ENCODE measurements around the gene RBM47.
A peak's percentile ranks its signal among the peaks of the same experiment; 100 is the strongest.
"Not testable (repeated sequence)": the region's sequence is repeated elsewhere in the genome, so short reads cannot be mapped to it uniquely, and the experiment has no call there.

The RBM47 gene

DNA sequence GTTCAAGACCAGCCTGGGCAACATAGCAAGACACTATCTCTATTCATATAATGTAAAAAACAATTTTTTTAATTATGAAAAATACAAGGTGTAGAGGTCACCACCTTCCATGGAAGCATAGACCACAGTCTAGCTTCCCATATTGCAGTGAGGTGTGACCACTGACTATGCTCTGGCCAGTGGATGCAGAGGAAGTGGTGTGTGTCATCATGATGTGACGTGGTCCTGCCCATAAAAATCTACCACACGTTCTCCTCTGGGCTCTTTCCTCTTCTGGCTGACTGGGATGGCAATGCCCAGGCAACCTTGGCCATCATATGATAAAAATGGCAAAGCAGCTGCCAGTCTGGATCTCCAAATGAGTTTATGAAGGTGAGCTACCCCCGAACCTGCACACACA is 65.7 kb downstream of the RBM47 start:
- DNase-seq (ENCODE audit: low spot score): peak; percentile 80
- peak; percentile 87 for FAIRE-seq

DNA sequence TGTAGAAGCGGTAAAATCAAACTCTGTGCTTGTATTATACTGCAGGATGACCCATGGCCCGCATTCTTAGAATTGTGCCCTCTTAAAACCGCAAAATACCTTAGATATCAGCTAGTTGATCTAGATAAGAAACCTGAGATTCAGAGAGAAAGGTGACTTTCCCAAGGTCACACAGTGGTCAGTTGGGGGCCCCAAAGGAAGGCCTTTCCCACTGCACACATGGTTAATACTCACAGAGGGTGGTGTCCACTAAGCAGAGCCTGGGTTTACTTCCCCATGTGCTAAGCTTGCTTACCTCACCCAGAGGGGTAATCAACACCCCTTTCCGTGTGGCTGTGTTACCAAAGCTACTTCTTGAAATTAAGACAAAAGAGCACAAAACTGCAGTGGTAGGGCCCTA is 66.3 kb downstream of the RBM47 start:
- peak; percentile 45 for DNase-seq (ENCODE audit: low spot score)

DNA sequence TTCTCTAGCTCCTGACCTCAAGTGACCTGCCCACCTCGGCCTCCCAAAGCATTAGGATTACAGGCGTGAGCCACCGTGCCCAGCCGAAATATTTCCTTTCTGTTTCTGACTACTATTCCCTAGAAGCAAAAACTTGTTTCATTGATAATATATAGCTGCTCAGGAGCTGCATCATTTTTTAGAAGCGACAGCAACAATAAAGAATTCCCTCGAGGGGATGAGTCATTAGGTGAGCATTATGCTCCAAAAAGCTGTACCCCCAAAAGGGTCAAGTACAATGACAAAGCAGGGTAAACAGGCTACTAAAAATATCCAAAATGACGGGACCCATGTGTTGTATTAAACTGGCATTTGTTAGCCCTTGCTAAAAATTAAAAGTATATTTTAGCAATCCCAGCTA is 67.0 kb downstream of the RBM47 start:
- DNase-seq (ENCODE audit: low spot score): no peak
- FAIRE-seq: no peak

More for the DNA sequence above, 66.3 kb downstream of the RBM47 start:
- no peak for FAIRE-seq

DNA sequence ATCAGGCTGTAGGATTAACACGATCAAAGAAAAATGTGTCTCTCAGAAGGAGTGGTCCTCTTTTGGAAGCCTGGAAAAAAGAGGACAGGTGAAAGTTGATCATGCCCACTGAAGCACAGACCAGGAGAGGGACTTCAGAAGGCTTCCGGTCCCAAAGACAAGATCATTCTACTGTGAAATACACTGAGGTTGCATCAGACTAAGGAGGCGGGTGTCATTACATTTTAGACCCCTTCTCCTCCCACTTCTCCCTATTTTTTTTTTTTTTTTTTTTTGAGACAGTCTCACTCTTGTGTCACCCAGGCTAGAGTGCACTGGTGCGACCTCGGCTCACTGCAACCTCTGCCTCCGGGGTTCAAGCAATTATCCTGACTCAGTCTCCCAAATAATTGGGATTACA is 67.5 kb downstream of the RBM47 start:
- FAIRE-seq: no peak
- no peak for DNase-seq (ENCODE audit: low spot score)

DNA sequence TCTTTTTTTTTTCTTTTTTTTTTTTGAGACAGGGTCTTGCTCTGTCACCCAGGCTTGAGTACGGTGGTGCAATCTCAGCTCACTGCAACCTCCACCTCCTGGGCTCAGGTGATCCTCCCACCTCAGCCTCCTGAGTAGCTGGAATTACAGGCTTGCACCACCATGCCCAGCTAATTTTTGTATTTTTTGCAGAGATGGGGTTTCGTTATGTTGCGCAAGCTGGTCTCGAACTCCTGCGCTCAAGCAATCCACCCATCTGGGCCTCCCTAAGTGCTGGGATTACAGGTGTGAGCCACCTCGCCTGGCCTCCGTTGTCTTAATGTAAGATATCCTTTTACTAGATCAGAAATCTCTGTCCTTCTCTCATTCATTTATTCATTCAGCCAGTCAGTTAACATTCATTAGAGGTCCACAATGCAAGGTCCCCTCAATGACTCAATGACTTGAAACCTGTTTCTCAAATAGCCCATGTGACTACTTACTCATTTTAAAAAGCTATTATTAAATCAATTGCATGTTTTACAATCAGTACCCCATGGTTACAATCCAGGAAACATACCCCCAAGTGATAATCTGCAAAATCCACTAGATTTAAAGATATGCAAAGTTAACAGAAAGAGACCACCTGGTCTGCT is 68.0 kb downstream of the RBM47 start:
- not testable (repeated sequence) for FAIRE-seq; DNase-seq (ENCODE audit: low spot score)

- FAIRE-seq (peak; percentile 70), DNase-seq (ENCODE audit: low spot score) (no peak)
Observed at GRCh38 chr4:40559585-40560465, 69.8 kb downstream of the RBM47 start.

DNA sequence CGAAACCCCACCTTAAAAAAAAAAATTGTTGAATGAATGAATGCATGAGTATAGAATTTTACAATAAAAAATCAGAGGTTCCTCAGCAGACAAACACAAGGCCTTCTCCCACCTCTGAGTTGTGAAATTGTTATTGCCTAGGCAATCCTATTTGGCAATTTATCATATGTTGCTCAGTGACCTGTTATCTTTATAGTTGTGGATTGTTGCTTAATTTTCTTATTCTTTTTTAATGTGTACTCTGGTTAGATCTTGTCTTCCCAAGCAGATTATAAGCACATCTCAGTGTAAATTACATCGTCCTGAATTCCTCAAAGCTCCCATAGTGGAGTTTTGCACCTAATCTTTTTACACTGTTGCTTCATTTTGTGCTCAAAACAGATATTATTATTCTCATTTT is 71.9 kb downstream of the RBM47 start:
- no peak for DNase-seq (ENCODE audit: low spot score)

DNA sequence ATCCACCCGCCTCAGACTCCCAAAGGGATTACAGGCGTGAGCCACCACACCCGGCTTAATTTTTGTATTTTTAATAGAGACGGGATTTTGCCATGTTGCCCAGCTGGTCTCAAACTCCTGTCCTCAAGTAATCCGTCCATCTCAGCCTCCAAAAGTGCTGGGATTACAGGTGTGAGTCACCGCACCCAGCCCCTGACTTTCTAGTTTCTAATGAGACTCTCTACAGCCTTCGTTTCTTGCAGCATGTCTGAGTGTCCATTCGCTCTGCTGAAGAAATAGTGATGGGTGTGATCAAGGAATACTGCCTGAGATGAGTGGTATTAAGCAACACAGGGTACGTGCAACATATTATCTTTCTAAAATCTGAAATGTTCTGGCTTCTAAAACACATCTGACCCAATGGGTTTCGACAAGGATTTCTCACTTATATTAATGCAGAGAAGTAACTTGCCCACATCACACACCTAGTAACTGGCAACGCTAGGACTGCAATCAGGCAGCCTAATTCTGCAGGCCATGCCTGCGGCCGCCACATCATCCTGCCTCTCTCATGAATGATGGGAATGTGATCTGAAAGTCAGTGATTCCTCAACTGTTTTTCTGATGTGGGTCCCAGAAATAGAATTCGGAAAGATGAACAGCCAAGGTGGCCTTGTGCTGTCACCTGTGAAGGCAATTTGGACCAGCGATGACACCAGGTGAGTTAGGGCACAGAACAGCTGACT is 74.3 kb downstream of the RBM47 start:
- no peak for FAIRE-seq

More for the DNA sequence above, 71.9 kb downstream of the RBM47 start:
- no peak for FAIRE-seq

GRCh38 chr4:40554641-40555040 is 75.0 kb downstream of the RBM47 start:
- not testable (repeated sequence) for FAIRE-seq; DNase-seq (ENCODE audit: low spot score)

More for the DNA sequence above, 74.3 kb downstream of the RBM47 start:
- DNase-seq (ENCODE audit: low spot score): no peak

GRCh38 chr4:40553995-40554394 is 75.7 kb downstream of the RBM47 start:
- no peak for DNase-seq (ENCODE audit: low spot score)
- FAIRE-seq: no peak

DNA sequence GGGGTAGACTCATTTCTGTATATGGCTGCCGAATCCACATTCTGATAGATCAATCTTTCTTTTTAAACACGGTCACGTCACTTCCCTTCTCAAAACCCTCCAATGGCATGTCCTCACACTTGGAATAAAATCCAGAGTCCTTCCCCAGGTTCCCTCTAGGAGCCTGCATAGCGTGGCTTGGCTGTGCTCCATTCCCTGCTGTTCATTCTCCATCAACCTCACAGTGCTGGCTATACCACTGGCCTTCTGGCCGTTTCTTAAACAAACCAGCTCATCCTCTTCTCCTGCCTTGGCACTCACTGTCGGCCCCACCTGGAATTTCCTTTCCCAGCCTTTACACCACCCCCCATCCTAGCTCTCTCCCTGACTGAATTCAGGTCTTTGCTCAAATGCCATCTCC is 77.1 kb downstream of the RBM47 start:
- FAIRE-seq (peak; percentile 8), DNase-seq (ENCODE audit: low spot score) (peak; percentile 48)

DNA sequence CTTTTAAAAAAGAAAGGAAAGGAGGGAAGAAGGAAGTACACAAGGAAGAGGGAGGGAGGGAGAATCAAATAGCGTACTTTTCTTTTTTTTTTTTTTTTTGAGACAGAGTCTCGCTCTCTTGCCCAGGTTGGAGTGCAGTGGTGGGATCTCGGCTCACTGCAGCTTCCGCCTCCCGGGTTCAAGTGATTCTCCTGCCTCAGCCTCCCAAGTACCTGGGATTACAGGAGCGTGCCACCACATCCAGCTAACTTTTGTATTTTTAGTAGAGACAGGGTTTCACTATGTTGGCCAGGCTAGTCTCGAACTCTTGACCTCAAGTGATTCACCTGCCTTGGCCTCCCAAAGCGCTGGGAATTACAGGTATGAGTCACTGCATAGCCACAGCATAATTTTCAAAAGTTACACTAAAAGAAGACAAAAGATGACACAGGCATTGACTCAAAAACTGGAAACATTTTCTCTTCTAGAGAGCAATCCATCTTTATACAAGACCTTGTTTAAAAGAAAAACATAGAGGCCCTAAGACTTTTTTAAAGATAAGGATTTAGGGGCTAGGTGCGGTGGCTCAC is 78.0 kb downstream of the RBM47 start:
- FAIRE-seq: peak; percentile 46
- peak; percentile 62 for DNase-seq (ENCODE audit: low spot score)

DNA sequence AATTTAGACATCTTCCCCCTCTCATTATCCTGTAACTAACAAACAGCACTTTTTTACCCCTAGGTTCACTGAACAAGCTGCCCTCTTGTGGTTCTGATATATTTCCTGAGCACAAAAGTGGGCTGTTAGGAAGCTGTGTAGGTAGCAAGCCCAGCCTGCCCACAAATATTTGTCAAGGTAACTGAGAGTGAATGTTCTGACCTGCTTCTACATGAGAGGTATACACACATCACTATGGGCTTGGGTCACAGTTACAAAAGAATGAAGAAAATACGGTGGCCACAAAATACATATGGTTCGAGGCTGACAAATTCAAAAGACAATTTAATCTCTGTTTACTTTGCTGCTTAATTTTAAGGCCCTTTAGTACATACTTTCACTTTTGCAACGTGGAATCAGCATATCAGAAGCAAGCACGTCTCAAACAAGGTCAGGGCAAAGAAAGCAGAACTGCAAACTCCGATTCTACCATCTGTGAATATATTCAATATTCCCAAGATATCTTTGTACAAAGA is 78.7 kb downstream of the RBM47 start:
- peak; percentile 53 for DNase-seq (ENCODE audit: low spot score)
- peak; percentile 74 for FAIRE-seq

DNA sequence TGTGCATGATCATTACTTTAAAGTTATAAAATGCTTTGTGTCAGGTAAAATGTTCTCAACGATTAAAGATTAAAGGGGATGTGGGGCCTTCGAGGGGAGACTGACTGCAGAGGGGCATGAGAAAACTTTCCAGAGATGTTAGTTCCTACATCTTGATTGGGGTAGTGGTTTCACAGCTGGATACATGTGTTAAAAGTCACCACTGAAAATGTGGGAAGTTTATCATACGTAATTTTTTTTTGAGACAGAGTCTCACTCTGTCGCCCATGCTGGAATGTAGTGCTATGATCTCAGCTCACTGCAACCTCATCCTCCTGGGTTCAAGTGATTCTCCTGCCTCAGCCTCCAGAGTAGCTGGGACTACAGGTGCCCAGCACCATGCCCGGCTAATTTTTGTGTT is 79.5 kb downstream of the RBM47 start:
- DNase-seq (ENCODE audit: low spot score) (peak; percentile 27), FAIRE-seq (no peak)

DNA sequence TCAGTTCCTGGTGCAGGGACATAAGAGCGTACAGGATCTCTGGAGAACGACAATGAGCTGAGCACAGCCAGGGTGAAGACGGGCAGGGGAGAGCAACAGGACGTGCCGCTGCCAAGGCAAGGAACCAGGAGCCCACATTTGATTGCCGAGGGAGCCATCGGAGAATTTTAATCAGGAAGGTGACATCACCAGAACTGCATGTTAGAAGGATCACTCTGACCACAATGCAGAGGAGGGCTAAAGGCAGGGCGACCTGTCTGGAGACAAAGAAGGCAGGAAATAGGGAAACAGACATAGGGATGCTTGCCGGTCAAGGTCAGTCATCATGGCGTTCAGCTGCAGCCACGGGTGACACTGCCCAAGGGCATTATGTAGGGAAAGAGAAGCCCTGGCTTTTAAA is 81.4 kb downstream of the RBM47 start:
- DNase-seq (ENCODE audit: low spot score) (peak; percentile 76), FAIRE-seq (peak; percentile 82)

DNA sequence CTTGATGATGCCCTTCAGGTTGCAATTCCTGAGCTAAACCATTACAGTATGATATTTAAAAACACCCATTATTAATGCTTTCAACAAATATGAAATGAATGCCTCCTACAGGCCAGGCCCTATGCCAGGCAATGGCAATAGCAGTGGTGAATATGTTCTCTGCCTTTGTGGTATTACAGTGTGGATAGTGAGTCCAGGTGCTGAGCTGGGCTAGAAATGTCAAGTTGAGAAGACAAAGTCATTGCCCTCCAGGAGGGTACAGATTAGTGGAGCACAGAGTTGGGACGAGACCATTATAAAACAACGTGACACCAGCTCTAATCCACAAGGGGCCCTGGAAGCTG is 81.9 kb downstream of the RBM47 start:
- FAIRE-seq (no peak), DNase-seq (ENCODE audit: low spot score) (no peak)

- DNase-seq (ENCODE audit: low spot score) (peak; percentile 46), FAIRE-seq (no peak)
Observed at GRCh38 chr4:40546969-40547788, 82.5 kb downstream of the RBM47 start.

DNA sequence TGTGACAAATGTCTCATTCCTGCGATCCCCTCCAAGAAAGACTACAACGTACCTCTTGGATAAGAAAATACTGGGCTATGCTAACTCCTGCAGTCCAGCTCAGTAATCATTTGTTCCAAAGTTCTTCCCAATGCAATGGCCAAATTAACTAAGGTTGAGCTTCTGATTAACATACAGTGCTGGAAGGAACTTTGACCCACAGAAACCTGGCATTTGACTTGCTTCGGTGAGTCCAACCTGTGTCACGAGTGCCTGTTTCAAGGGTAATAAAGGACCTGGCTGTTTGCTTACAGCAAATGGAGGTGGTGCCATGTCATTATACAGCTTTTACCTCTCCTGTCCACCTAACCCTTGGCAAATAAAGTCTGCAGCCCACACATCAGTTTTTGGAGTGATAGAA is 83.2 kb downstream of the RBM47 start:
- FAIRE-seq: no peak
- DNase-seq (ENCODE audit: low spot score): no peak

DNA sequence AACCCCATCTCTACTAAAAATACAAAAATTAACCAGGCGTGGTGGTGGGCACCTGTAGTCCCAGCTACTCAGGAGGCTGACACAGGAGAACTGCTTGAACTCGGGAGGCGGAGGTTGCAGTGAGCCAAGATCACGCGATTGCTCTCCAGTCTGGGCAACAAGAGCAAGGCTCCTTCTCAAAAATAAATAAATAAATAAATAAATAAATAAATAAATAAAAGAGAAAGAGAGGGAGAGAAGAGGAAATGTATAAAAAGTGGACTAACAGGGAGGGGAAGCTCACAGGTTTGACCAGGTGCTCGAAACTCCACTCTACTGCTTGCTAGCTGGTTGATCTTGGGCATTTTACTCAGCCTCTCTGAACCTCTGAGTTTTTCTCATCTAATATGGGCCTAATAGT is 84.2 kb downstream of the RBM47 start:
- not testable (repeated sequence) for FAIRE-seq; DNase-seq (ENCODE audit: low spot score)

- DNase-seq (ENCODE audit: low spot score) (no peak), FAIRE-seq (no peak)
Observed at GRCh38 chr4:40544221-40544620, 85.4 kb downstream of the RBM47 start.

- DNase-seq (ENCODE audit: low spot score): no peak
- FAIRE-seq: no peak
Observed at GRCh38 chr4:40540800-40541199, 88.9 kb downstream of the RBM47 start.
